ENCODE measurements around the gene ADAMTSL1.

The ADAMTSL1 gene

GRCh38 chr9:18545636-18546360 lies 71.8 kb downstream of the ADAMTSL1 start:
- Histone ChIP-seq H3K4me2 (ENCODE audit: low read depth, low read length, poor library complexity, severe bottlenecking) (no peak overlapping the region), H3K27me3 (ENCODE audit: low read length) (no peaks in the 10 kb centered on the region), H2AFZ (ENCODE audit: low read depth, low read length, severe bottlenecking) (no peak overlapping the region), H4K20me1 (ENCODE audit: low read depth, low read length) (no peaks in the 10 kb centered on the region), H3K27ac (ENCODE audit: low read depth, low read length) (no peak overlapping the region), H3K4me3 (ENCODE audit: insufficient read depth, low read length, poor library complexity, severe bottlenecking) (no peak overlapping the region), H3F3A (ENCODE audit: insufficient read depth) (no peaks in the 10 kb centered on the region), H3K9ac (ENCODE audit: low read length) (no peak overlapping the region), H3K79me2 (ENCODE audit: insufficient read depth, low read length) (no peaks in the 10 kb centered on the region), H3K9me2 (replicated peaks; ENCODE audit: insufficient read depth, low read length) (no peaks in the 10 kb centered on the region), H3K9me3 (ENCODE audit: insufficient read depth, low read length) (no peaks in the 10 kb centered on the region), H3K36me3 (ENCODE audit: low read length) (no peaks in the 10 kb centered on the region)
- TF ChIP-seq CTCF (IDR thresholded peaks at IDR 0.05; ENCODE audit: insufficient read depth, low read length, poor library complexity, severe bottlenecking) (no peak), EZH2phosphoT487 (conservative IDR thresholded peaks at IDR 0.05; ENCODE audit: low read length) (no peak)

GRCh38 chr9:18548456-18548855 lies 74.5 kb downstream of the ADAMTSL1 start:
- Histone ChIP-seq H3K27me3 (ENCODE audit: low read length) (no peaks in the 10 kb centered on the region), H4K20me1 (ENCODE audit: low read depth, low read length) (no peaks in the 10 kb centered on the region), H3K4me2 (ENCODE audit: low read depth, low read length, poor library complexity, severe bottlenecking) (no peak overlapping the region), H3F3A (ENCODE audit: insufficient read depth) (no peaks in the 10 kb centered on the region), H3K9me3 (ENCODE audit: insufficient read depth, low read length) (no peaks in the 10 kb centered on the region), H2AFZ (ENCODE audit: low read depth, low read length, severe bottlenecking) (no peak overlapping the region), H3K36me3 (ENCODE audit: low read length) (no peaks in the 10 kb centered on the region), H3K9me2 (replicated peaks; ENCODE audit: insufficient read depth, low read length) (no peaks in the 10 kb centered on the region), H3K79me2 (ENCODE audit: insufficient read depth, low read length) (no peaks in the 10 kb centered on the region), H3K4me3 (ENCODE audit: insufficient read depth, low read length, poor library complexity, severe bottlenecking) (no peak overlapping the region), H3K27ac (ENCODE audit: low read depth, low read length) (no peak overlapping the region), H3K9ac (ENCODE audit: low read length) (no peak overlapping the region)
- TF ChIP-seq CTCF (IDR thresholded peaks at IDR 0.05; ENCODE audit: insufficient read depth, low read length, poor library complexity, severe bottlenecking) (no peak), EZH2phosphoT487 (conservative IDR thresholded peaks at IDR 0.05; ENCODE audit: low read length) (no peak)

- no peaks in the 10 kb centered on the region for H4K20me1 ChIP-seq (ENCODE audit: low read depth, low read length)
- no peak overlapping the region for H3K4me3 ChIP-seq (ENCODE audit: insufficient read depth, low read length, poor library complexity, severe bottlenecking)
- no peaks in the 10 kb centered on the region for H3K9me2 ChIP-seq (replicated peaks; ENCODE audit: insufficient read depth, low read length)
- no peak overlapping the region for H3K27ac ChIP-seq (ENCODE audit: low read depth, low read length)
- no peaks in the 10 kb centered on the region for H3K79me2 ChIP-seq (ENCODE audit: insufficient read depth, low read length)
- no peaks in the 10 kb centered on the region for H3K9me3 ChIP-seq (ENCODE audit: insufficient read depth, low read length)
- no peak overlapping the region for H3K9ac ChIP-seq (ENCODE audit: low read length)
- TF ChIP-seq EZH2phosphoT487 (conservative IDR thresholded peaks at IDR 0.05; ENCODE audit: low read length) (no peak), CTCF (IDR thresholded peaks at IDR 0.05; ENCODE audit: insufficient read depth, low read length, poor library complexity, severe bottlenecking) (no peak)
- H2AFZ ChIP-seq (ENCODE audit: low read depth, low read length, severe bottlenecking) = no peak overlapping the region
- H3F3A ChIP-seq (ENCODE audit: insufficient read depth) = no peaks in the 10 kb centered on the region
- no peaks in the 10 kb centered on the region for H3K27me3 ChIP-seq (ENCODE audit: low read length)
- no peak overlapping the region for H3K4me2 ChIP-seq (ENCODE audit: low read depth, low read length, poor library complexity, severe bottlenecking)
- H3K36me3 ChIP-seq (ENCODE audit: low read length) = no peaks in the 10 kb centered on the region
These were observed 75.8 kb downstream of the ADAMTSL1 start for GRCh38 chr9:18549772-18550171.

Data from SU-DHL-6 (cell line).